HG02840 (cell line): ENCODE results near the gene STEAP4.

Experiments used
- ATAC-seq: cut with Tn5 transposase; IDR thresholded peaks from one replicate; pipeline ENCODE4 v1.9.1; 2021; ENCODE audit warnings: mild to moderate bottlenecking, moderate library complexity, moderate number of reproducible peaks; ENCODE audit not compliant: unreplicated experiment, low FRiP score

STEAP4 gene

GRCh38 chr7:88224601-88225275, 82.0 kb downstream of the STEAP4 start:
- no peak for ATAC-seq

GRCh38 chr7:88223265-88223664, 83.4 kb downstream of the STEAP4 start:
- no peak for ATAC-seq
